RWPE2 (cell line): ENCODE measurements around the gene PTPN2.
A peak's percentile ranks its signal among the peaks of the same experiment; 100 is the strongest.

Source experiments
- ATAC-seq: fragments of 200-7000 bp; cut with Tn5 transposase; 3 replicates; pipeline ENCODE4 v1.9.1; 2021; ENCODE audit warnings: low read depth
- DNase-seq: peaks from one replicate; pipeline ENCODE4 v3.0.0-alpha.2; 2020; ENCODE audit warnings: low spot score
- H3K27ac ChIP-seq: fragments of 450-650 bp; 2 replicates; pipeline ENCODE4 v1.5.1; 2017; ENCODE audit warnings: mild to moderate bottlenecking; ENCODE audit not compliant: poor library complexity, severe bottlenecking
- H3K27me3 ChIP-seq: fragments of 250-450 bp; sonication (Bioruptor Pico); 2 replicates; pipeline ENCODE4 v1.5.1; 2021; ENCODE audit warnings: mild to moderate bottlenecking, moderate library complexity; ENCODE audit not compliant: insufficient read depth, poor library complexity, severe bottlenecking
- H3K36me3 ChIP-seq: fragments of 250-450 bp; sonication (Bioruptor Pico); 2 replicates; pipeline ENCODE4 v1.5.1; 2020; ENCODE audit warnings: low read depth, mild to moderate bottlenecking, moderate library complexity
- H3K4me1 ChIP-seq: fragments of 250-450 bp; sonication (Bioruptor Pico); 2 replicates; pipeline ENCODE4 v1.5.1; 2021; ENCODE audit warnings: mild to moderate bottlenecking, moderate library complexity; ENCODE audit not compliant: insufficient read depth, poor library complexity, severe bottlenecking
- H3K4me3 ChIP-seq: fragments of 250-450 bp; sonication (Bioruptor Pico); 2 replicates; pipeline ENCODE4 v1.5.1; 2021; ENCODE audit warnings: mild to moderate bottlenecking, moderate library complexity; ENCODE audit not compliant: severe bottlenecking
- H3K9me3 ChIP-seq: fragments of 250-450 bp; sonication (Bioruptor Pico); 2 replicates; pipeline ENCODE4 v1.5.1; 2021; ENCODE audit warnings: mild to moderate bottlenecking, moderate library complexity; ENCODE audit not compliant: severe bottlenecking
- TF ChIP-seq, protein P1 (sequence below): fragments of 450-650 bp; IDR thresholded peaks from one replicate; pipeline ENCODE4 v1.5.1; 2017; ENCODE audit warnings: mild to moderate bottlenecking, moderate library complexity; ENCODE audit not compliant: poor library complexity, severe bottlenecking

Gene PTPN2

DNA sequence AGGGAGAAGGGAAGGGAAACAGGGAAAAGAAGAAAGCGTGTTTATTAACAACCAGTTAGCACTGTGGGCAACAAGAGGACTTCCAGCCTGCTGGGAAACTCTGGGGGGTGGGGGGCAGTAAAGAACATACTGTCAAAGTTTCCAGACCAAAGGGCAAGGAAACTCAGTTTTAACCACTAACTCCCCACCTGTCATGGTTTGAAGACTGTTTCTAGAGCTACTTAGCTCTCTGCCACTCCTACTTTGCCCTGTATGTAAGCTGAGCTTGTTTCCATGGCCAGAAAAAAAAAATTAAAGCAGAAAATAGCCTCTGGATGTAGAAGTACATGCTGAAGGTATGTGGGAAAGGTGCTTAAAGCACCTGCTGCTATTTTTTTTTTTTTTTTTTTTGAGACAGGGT is 11.0 kb upstream of the PTPN2 start:
- no peak overlapping the region for H3K27ac ChIP-seq
- no peaks in the 10 kb centered on the region for H3K36me3 ChIP-seq
- no peak for ATAC-seq
- DNase-seq, result no peak
- H3K27me3 ChIP-seq, result no peaks in the 10 kb centered on the region
- H3K4me1 ChIP-seq, result no peaks in the 10 kb centered on the region
- no peak overlapping the region for H3K4me3 ChIP-seq
- H3K9me3 ChIP-seq, result peaks cover 3% of the 10 kb centered on the region
- TF ChIP-seq, protein P1, sequence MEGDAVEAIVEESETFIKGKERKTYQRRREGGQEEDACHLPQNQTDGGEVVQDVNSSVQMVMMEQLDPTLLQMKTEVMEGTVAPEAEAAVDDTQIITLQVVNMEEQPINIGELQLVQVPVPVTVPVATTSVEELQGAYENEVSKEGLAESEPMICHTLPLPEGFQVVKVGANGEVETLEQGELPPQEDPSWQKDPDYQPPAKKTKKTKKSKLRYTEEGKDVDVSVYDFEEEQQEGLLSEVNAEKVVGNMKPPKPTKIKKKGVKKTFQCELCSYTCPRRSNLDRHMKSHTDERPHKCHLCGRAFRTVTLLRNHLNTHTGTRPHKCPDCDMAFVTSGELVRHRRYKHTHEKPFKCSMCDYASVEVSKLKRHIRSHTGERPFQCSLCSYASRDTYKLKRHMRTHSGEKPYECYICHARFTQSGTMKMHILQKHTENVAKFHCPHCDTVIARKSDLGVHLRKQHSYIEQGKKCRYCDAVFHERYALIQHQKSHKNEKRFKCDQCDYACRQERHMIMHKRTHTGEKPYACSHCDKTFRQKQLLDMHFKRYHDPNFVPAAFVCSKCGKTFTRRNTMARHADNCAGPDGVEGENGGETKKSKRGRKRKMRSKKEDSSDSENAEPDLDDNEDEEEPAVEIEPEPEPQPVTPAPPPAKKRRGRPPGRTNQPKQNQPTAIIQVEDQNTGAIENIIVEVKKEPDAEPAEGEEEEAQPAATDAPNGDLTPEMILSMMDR, result no peak

DNA sequence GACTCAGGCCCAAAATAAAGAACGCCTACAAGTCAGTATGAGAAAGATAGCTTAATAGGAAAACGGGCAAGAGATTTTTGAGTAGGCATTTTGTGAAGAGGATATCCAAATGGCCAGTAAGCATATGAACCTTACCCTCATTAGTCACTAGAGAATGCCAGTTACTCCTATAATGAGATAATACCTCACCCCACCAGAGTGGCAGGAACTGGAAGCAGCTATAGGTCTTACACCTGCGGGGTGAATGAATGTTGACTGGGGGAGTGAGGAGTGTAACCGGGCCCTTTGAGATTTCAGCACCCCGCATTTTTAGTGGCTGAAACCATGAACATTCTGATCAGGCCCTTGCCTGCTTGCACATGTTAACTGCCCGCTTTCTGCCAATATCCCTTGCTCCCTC is 7.5 kb upstream of the PTPN2 start:
- Histone ChIP-seq H3K36me3 (no peaks in the 10 kb centered on the region), H3K4me3 (no peak overlapping the region), H3K4me1 (no peaks in the 10 kb centered on the region), H3K27ac (no peak overlapping the region), H3K27me3 (no peaks in the 10 kb centered on the region), H3K9me3 (peaks cover 3% of the 10 kb centered on the region)
- TF ChIP-seq, protein P1, result no peak
- ATAC-seq, result no peak
- no peak for DNase-seq

DNA sequence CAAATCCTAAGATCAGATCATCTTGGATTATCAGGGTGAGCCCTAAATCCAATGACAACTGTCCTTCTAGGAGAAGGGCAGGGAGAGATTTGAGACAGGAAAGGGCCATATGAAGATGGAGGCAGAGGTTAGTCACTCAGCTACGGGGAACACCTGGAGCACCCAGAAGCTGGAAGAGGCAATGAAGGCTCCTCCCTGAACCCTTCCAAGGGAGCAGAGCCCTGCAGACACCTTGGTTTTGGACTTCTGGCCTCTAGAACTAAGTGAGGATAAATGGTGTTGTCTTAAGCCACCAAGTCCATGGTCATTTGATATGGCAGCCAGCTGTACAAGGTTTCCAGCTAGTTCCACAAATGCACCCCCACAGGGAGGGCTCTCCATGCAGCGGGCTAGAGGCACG is 6.9 kb upstream of the PTPN2 start:
- Histone ChIP-seq H3K4me3 (no peak overlapping the region), H3K36me3 (no peaks in the 10 kb centered on the region), H3K4me1 (no peaks in the 10 kb centered on the region), H3K27me3 (no peaks in the 10 kb centered on the region), H3K9me3 (peaks cover 3% of the 10 kb centered on the region), H3K27ac (no peak overlapping the region)
- ATAC-seq, result no peak
- DNase-seq, result no peak
- TF ChIP-seq, protein P1, result no peak

DNA sequence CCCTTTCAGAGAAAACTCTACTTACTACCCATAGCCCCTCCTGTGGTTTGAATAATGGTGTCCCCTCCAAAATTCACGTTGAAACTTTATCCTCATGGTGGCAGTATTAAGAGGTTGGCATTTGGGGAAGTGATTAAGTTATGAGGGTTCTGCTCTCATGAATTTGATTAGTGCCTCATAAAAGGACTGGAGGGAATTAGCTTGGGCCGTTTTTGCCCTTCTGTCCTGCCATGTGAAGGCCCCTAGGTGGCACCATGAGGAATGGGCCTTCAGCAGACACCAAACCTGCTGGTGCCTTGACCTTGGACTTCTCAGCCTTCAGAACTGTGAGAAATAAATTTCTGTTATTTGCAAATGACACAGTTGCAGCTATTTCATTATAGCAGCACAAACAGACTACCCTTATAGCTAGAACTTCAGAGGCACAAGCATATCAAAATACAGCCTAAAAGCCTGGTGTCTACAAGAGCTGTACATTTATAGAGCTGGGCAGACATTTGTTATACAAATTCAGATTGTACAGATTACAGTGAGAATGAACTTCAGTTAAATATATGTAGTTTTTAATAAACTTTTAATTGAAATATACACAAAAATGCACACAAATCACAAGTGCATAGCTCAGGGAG is 2.6 kb upstream of the PTPN2 start:
- TF ChIP-seq, protein P1, result peak; percentile 72
- Histone ChIP-seq H3K4me3 (no peak overlapping the region), H3K9me3 (peaks cover 3% of the 10 kb centered on the region), H3K27me3 (no peaks in the 10 kb centered on the region), H3K36me3 (no peaks in the 10 kb centered on the region), H3K4me1 (peaks cover 17% of the 10 kb centered on the region), H3K27ac (no peak overlapping the region)
- ATAC-seq (no peak), DNase-seq (no peak)

DNA sequence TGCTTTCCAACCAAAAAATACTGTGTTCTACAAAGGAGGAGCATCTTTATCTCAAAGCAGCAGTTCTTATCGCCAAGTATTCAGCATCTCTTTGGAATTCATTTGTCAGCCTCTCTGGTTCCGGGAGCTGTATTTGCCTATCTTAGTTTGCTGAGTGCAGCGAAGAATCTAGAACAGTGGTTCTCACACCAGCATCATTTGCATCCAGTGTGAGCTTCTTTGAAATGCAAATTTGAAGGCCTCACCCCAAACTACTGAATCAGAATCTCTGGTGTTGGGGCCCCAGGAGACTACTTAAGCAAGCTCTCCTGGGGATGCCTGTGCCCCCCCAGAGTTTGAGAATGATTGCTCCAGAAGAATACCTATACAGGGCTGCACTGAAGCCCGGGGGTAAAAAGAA is 1.5 kb upstream of the PTPN2 start:
- DNase-seq, result no peak

More for the DNA sequence above, 1.5 kb upstream of the PTPN2 start:
- Histone ChIP-seq H3K4me3 (no peak overlapping the region), H3K9me3 (peaks cover 1% of the 10 kb centered on the region), H3K36me3 (no peaks in the 10 kb centered on the region), H3K27ac (no peak overlapping the region), H3K4me1 (peaks cover 18% of the 10 kb centered on the region), H3K27me3 (no peaks in the 10 kb centered on the region)
- no peak for ATAC-seq
- TF ChIP-seq, protein P1, result no peak
